Common myeloid progenitor, CD34-positive (primary cell): ENCODE data around the gene STAC.

Experiments
- CTCF ChIA-PET: fragments of 350-600 bp; sonication (Branson Sonifier 250); formaldehyde crosslinking; loops from one replicate; lab custom pipeline; 2021; ENCODE audit warnings: antibody characterized with exemption; lab: Charles Lee
- POLR2A ChIA-PET: fragments of 350-600 bp; sonication (Branson Sonifier 250); formaldehyde crosslinking; loops from one replicate; lab custom pipeline; 2021; ENCODE audit warnings: antibody characterized with exemption; lab: Charles Lee
- DNase-seq, 3 donors: peaks; one replicate each; pipeline versions ENCODE4 v3.0.0 to v3.0.0-alpha.2; 2013
- H3K27ac ChIP-seq, 2 experiments: 1 replicate in 1 of 2; 2 replicates in 1 of 2; pipeline ENCODE4 v1.7.0; 2013; ENCODE audit warnings: inconsistent platforms in 2 of 2, low read length in 2 of 2, mild to moderate bottlenecking in 2 of 2, low read depth in 1 of 2, moderate library complexity in 1 of 2; ENCODE audit not compliant: severe bottlenecking in 2 of 2, insufficient read depth in 1 of 2, poor library complexity in 1 of 2
- H3K27me3 ChIP-seq, 5 experiments: replicated peaks in 2 of 5; 1 replicate in 3 of 5; 2 replicates in 2 of 5; pipeline versions ENCODE4 v1.6.1 to v1.7.0; 2013; ENCODE audit warnings: low read length in 4 of 5, mild to moderate bottlenecking in 2 of 5, moderate library complexity in 2 of 5, inconsistent platforms in 1 of 5; ENCODE audit not compliant: insufficient read depth in 5 of 5, control insufficient read depth in 4 of 5
- H3K36me3 ChIP-seq, 4 experiments: 1 replicate in 2 of 4; 2 replicates in 2 of 4; pipeline versions ENCODE4 v1.6.1 to v1.7.0; 2013; ENCODE audit warnings: low read length in 3 of 4, control low read depth in 1 of 4, mild to moderate bottlenecking in 1 of 4; ENCODE audit not compliant: control insufficient read depth in 4 of 4, insufficient read depth in 4 of 4
- H3K4me1 ChIP-seq, 4 experiments: 1 replicate in 3 of 4; 2 replicates in 1 of 4; pipeline versions ENCODE4 v1.6.1 to v1.7.1; 2013; ENCODE audit warnings: low read length in 3 of 4, mild to moderate bottlenecking in 3 of 4, control low read depth in 1 of 4, inconsistent platforms in 1 of 4, moderate library complexity in 1 of 4; ENCODE audit not compliant: control insufficient read depth in 4 of 4, insufficient read depth in 4 of 4; ENCODE audit errors: control extremely low read depth in 1 of 4
- H3K4me3 ChIP-seq, 7 experiments: 1 replicate in 4 of 7; 2 replicates in 3 of 7; pipeline versions ENCODE4 v1.5.1 to v1.7.0; 2013; ENCODE audit warnings: mild to moderate bottlenecking in 7 of 7, low read length in 6 of 7, moderate library complexity in 6 of 7, inconsistent platforms in 2 of 7, low read depth in 2 of 7, control low read depth in 1 of 7; ENCODE audit not compliant: insufficient read depth in 4 of 7, control insufficient read depth in 1 of 7; ENCODE audit errors: extremely low read depth in 1 of 7
- H3K9me3 ChIP-seq, 5 experiments: 1 replicate in 4 of 5; 2 replicates in 1 of 5; pipeline versions ENCODE4 v1.6.1 to v1.7.1; 2013; ENCODE audit warnings: low read length in 4 of 5, mild to moderate bottlenecking in 2 of 5, inconsistent platforms in 1 of 5, low read depth in 1 of 5, moderate library complexity in 1 of 5; ENCODE audit not compliant: control insufficient read depth in 4 of 5, insufficient read depth in 2 of 5; ENCODE audit errors: control extremely low read depth in 1 of 5
- WGBS: methylation state at CpG from one replicate; pipeline ENCODE4 v1.1.5; 2013; ENCODE audit not compliant: insufficient coverage; 5-methylcytosine and 5-hydroxymethylcytosine counted together

STAC gene

DNA sequence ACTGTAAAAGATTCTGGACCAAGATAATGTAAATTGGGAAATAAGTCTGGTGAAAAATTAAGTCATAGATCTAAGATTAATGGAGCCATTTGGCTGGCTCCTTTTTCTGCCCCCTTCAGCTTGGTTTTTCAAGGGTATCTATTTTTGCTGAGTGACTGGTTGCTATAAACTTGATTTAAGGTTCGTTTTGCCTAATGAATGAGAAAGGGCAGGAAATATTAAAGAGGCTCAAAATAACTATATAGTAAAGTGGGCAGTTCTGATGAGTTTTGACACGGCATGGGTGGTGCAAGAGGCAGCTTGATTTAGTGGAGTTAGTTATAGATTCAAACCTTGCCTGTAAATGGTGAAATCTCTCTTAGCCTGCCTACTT is 140.7 kb downstream of the STAC start:
- Histone ChIP-seq H3K36me3 (peaks cover 0 to 3% (median 0%) of the 10 kb centered on the region in 4 experiments), H3K4me1 (no peaks in the 10 kb centered on the region), H3K27me3 (no peaks in the 10 kb centered on the region), H3K4me3 (no peak overlapping the region), H3K9me3 (no peaks in the 10 kb centered on the region), H3K27ac (no peak overlapping the region)
- CTCF ChIA-PET: no interaction called here
- POLR2A ChIA-PET: no interaction called here
- WGBS: 100% methylated on average over 1 of the region's 2 CpGs
- no peak for DNase-seq

- DNase-seq: no peak
- Histone ChIP-seq H3K4me3 (no peak overlapping the region), H3K27me3 (no peaks in the 10 kb centered on the region), H3K27ac (no peak overlapping the region), H3K36me3 (peaks cover 0 to 4% (median 1%) of the 10 kb centered on the region in 4 experiments), H3K4me1 (no peaks in the 10 kb centered on the region), H3K9me3 (no peaks in the 10 kb centered on the region)
- CTCF ChIA-PET: interaction anchor here (1.3 kb wide), 1 partner anchor 20 kb away, joined by 3 read pairs; no protein-coding TSS in a partner anchor
- POLR2A ChIA-PET: no interaction called here
- 67% methylated on average over 1 of the region's 3 CpGs for WGBS
These were observed 144.3 kb downstream of the STAC start for GRCh38 chr3:36524560-36524959.

GRCh38 chr3:36525115-36525801 is 145.0 kb downstream of the STAC start:
- WGBS: 100% methylated on average over 3 of the region's 3 CpGs
- Histone ChIP-seq H3K9me3 (no peaks in the 10 kb centered on the region), H3K4me3 (no peak overlapping the region), H3K4me1 (no peaks in the 10 kb centered on the region), H3K27me3 (no peaks in the 10 kb centered on the region), H3K27ac (no peak overlapping the region), H3K36me3 (peaks cover 0 to 4% (median 2%) of the 10 kb centered on the region in 4 experiments)
- ChIA-PET POLR2A (no interaction called here), CTCF (interaction anchor here (1.3 kb wide), 1 partner anchor 19 kb away, joined by 3 read pairs; no protein-coding TSS in a partner anchor)
- no peak for DNase-seq

DNA sequence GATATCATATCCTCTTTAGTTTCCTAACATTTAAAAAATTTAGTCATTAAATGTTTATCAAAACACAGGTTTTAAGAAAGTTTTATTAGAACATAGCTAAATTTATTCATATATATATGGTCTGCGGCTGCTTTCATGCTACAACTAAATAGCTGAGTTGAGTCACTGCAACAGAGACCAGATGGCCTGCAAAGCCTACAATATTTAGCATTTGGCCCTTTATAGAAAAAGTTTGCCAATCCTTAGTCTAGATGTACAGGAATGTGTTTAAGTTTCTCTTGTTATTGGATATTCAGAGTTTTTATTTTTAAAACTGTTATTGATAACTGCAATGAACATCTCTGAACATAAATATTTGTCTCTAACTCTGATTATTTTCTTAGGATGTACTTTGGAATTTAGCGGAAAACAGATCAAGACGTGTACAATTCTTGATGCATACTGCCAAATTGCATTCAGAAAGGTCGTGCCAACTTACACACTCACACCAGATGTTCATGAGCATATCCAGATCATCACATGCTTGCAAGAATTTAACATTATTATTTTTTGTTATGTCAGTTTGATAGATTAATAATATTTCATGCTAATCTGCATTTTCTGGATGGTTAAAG is 157.9 kb downstream of the STAC start:
- 100% methylated on average over 1 of the region's 4 CpGs for WGBS
- H3K4me1 ChIP-seq: no peaks in the 10 kb centered on the region
- no peak overlapping the region for H3K4me3 ChIP-seq
- ChIA-PET CTCF (interaction anchor here (1.2 to 5.5 kb wide), 2 partner anchors 572 to 578 kb away, joined by 3 to 39 read pairs; no protein-coding TSS in a partner anchor), POLR2A (no interaction called here)
- H3K27me3 ChIP-seq: peaks cover 0 to 2% (median 0%) of the 10 kb centered on the region in 5 experiments
- DNase-seq: no peak
- H3K27ac ChIP-seq: no peak overlapping the region
- peaks cover 0 to 4% (median 0%) of the 10 kb centered on the region in 5 experiments for H3K9me3 ChIP-seq
- peaks cover 0 to 12% (median 0%) of the 10 kb centered on the region in 4 experiments for H3K36me3 ChIP-seq

DNA sequence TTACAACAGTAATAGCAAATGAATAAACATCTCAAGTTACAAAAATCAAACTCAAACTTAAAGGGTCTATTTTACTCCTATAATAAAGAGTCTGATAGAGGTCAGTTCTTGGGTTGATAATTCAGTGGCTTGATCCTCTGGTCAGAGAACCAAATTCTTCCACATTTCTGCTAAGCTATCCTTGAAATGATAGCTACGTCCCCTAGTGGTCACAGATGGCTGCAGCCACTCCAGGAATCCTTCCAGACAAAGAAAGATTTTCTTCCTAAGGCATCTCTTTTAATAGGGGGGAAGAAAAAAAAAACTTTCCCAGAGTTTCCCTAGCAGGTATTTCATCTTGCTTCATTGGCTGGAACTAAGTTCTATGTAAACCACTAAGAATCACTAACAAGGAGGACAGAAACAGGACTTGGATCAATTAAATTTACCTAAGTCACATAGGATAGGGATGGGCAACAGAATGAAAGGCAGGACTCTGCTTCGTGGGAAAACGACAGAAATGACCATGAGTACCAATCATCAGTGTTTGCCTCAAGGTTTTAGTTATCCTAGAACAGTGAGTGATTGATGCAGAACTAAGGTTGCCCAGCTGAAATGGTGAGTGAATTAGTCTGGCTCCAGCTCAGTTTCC is 160.7 kb downstream of the STAC start:
- peak; percentile 21 to 31 (median 31) for DNase-seq

GRCh38 chr3:36542186-36542585 is 161.9 kb downstream of the STAC start:
- WGBS: 80% methylated on average over 1 of the region's 2 CpGs
- Histone ChIP-seq H3K27ac (no peak overlapping the region), H3K27me3 (peaks cover 0 to 2% (median 0%) of the 10 kb centered on the region in 5 experiments), H3K4me3 (no peak overlapping the region), H3K36me3 (peaks cover 0 to 9% (median 0%) of the 10 kb centered on the region in 4 experiments), H3K9me3 (no peaks in the 10 kb centered on the region), H3K4me1 (no peaks in the 10 kb centered on the region)
- ChIA-PET POLR2A (no interaction called here), CTCF (interaction anchor here (0.8 to 5.5 kb wide), 6 partner anchors 13 to 582 kb away, joined by 3 to 39 read pairs (median 6); no protein-coding TSS in a partner anchor)
- DNase-seq: no peak

More for the DNA sequence above, 160.7 kb downstream of the STAC start:
- no peaks in the 10 kb centered on the region for H3K36me3 ChIP-seq
- no peaks in the 10 kb centered on the region for H3K4me1 ChIP-seq
- POLR2A ChIA-PET: no interaction called here
- H3K9me3 ChIP-seq: no peaks in the 10 kb centered on the region
- no peak overlapping the region for H3K4me3 ChIP-seq
- H3K27me3 ChIP-seq: peaks cover 0 to 2% (median 0%) of the 10 kb centered on the region in 5 experiments
- CTCF ChIA-PET: interaction anchor here (0.8 to 5.5 kb wide), 13 partner anchors 14 to 581 kb away, joined by 3 to 39 read pairs (median 4); no protein-coding TSS in a partner anchor
- no peak overlapping the region for H3K27ac ChIP-seq
- WGBS: 100% methylated on average over 2 of the region's 3 CpGs
